ENCODE measurements around the gene TNFRSF8.

DNA sequence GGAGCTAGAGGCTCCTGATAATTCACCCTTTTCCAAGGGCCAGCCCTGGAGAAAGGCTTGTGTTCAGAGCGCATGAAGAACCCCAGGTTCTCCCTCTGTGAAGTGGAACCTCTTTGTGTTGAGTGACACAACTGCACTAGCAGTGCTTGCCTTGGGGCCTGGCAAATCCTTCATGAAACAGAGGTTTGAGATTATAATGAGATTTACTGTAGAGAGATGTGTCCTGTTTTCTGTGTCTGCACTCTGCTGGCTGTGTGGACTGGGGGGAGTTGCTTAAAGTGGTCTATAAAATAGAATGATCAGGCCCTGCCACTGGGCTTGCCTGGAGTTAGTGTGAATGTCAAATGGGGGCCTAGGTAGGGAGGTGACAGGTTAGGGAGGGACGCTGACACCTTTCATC is 92.2 kb downstream of the TNFRSF8 start:
- TF ChIP-seq TSC22D2 (CRISPR knock-in tag; IDR thresholded peaks at IDR 0.05; ENCODE audit: borderline replicate concordance) (no peak), POLR2AphosphoS5 (IDR thresholded peaks at IDR 0.05; ENCODE audit: low read depth, low read length) (no peak), POLR2A (IDR thresholded peaks at IDR 0.05; ENCODE audit: insufficient read depth in 1 of 2, low read depth in 2 of 2, low read length in 2 of 2) (no peak), MZF1 (CRISPR knock-in tag; IDR thresholded peaks at IDR 0.05; ENCODE audit: borderline replicate concordance) (no peak), MAFF (IDR thresholded peaks at IDR 0.05; ENCODE audit: low read depth, low read length) (no peak), MEIS1 (CRISPR knock-in tag; IDR thresholded peaks at IDR 0.05; ENCODE audit: borderline replicate concordance) (no peak), ETV6 (CRISPR knock-in tag; conservative IDR thresholded peaks at IDR 0.05) (no peak)
- TF ChIP-seq, protein P1, sequence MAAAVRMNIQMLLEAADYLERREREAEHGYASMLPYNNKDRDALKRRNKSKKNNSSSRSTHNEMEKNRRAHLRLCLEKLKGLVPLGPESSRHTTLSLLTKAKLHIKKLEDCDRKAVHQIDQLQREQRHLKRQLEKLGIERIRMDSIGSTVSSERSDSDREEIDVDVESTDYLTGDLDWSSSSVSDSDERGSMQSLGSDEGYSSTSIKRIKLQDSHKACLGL (CRISPR knock-in tag; IDR thresholded peaks at IDR 0.05): no peak
- TF ChIP-seq, protein P2, sequence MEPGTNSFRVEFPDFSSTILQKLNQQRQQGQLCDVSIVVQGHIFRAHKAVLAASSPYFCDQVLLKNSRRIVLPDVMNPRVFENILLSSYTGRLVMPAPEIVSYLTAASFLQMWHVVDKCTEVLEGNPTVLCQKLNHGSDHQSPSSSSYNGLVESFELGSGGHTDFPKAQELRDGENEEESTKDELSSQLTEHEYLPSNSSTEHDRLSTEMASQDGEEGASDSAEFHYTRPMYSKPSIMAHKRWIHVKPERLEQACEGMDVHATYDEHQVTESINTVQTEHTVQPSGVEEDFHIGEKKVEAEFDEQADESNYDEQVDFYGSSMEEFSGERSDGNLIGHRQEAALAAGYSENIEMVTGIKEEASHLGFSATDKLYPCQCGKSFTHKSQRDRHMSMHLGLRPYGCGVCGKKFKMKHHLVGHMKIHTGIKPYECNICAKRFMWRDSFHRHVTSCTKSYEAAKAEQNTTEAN (CRISPR knock-in tag; conservative IDR thresholded peaks at IDR 0.05): no peak
